GM12801 (cell line): ENCODE results near the gene CDCP1.

Experiments used
- CTCF ChIP-seq: IDR thresholded peaks from one replicate; pipeline ENCODE4 v1.5.1; 2011; ENCODE audit warnings: control low read depth; ENCODE audit not compliant: insufficient read length; ENCODE audit errors: extremely low read depth

CDCP1 gene

GRCh38 chr3:45060165-45060892 is 85.8 kb downstream of the CDCP1 start:
- TF ChIP-seq CTCF: no peak

- no peak for TF ChIP-seq CTCF
Measured at GRCh38 chr3:45059132-45059531, 87.0 kb downstream of the CDCP1 start.

GRCh38 chr3:45057557-45057956 is 88.6 kb downstream of the CDCP1 start:
- TF ChIP-seq CTCF: no peak

GRCh38 chr3:45056608-45057301 is 89.4 kb downstream of the CDCP1 start:
- no peak for TF ChIP-seq CTCF

- TF ChIP-seq CTCF: no peak
Measured at GRCh38 chr3:45055411-45056143, 90.6 kb downstream of the CDCP1 start.

- TF ChIP-seq CTCF: no peak
Measured at GRCh38 chr3:45055032-45055410, 91.2 kb downstream of the CDCP1 start.

GRCh38 chr3:45054196-45054857 is 91.9 kb downstream of the CDCP1 start:
- no peak for TF ChIP-seq CTCF
